Measurements from ENCODE around the gene PRDM15.

Gene PRDM15

DNA sequence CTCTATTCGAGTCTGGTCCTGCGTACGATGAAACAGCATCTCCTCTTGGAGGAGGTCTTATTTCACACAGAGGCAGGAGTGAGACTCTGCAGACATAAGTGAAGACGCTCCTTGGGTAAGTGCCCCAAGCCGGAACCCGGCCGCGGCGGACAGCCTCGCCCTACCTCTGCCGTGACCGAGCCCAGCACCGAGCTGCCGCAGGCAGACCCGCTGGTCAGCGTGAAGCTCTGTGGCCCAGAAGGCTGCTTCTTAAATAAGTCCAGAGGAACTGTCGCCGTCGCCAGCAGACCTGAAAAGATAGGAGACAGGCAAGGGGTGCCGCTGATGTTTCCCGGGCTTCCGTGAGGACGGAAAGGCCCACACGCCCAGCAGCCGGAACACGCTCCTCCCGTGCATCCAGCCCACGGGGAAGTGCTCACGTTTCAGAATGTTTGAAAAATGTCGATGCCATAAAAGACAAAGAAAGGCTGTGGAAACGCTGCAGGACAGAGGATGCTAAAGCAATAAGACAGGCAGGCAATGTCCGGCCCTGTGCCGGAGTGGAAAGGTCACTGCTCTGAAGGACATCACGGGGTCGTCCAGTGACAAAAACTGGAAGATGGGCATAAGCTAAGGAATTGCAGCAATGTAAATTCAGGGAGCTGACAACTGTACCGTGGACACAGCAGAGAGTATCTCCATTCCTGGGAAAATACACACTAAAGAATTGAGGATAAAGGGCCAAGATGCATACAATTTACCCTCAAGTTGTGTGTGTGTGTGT is 28.5 kb upstream of the PRDM15 start:
- DNase-seq (ENCODE audit: low read depth, low spot score) = no peak

GRCh38 chr21:41906770-41907169 is 27.6 kb upstream of the PRDM15 start:
- no peak for DNase-seq (ENCODE audit: low read depth, low spot score)

DNA sequence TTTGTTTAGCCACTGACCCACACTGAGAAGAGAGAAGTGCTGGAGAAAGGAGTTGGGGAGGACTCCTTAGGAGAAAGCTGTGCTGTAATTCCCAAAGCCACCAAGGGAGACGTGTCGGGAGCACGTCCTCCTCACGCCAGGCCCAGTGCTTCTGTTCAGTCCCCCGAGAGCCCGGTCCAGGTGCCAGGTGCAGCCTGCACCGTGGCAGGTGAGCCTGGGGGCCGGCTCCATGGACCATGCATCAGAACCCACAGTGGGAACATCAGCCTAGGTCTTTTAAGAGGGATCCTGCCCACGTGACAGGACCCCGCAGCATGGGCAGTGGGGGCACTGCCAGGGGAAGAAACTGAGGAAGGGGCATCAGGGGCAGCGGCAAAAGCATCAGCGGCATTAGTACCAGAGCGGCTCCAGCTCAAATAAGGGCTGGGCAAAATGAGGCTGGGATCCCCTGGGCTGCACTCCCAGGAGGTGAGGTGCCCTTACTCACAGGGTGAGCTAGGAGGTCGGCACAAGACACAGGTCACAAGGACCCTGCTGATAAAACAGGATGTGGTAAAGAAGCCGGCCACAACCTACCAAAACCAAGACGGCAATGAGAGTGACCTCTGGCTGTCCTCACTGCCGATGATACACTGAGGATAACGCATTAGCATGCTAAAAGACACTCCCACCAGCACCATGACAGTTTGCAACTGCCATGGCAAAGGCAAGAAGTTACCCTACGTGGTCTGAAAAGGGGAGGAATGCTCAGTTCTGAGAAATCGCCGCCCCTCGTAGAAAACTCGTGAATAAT is 24.6 kb upstream of the PRDM15 start:
- DNase-seq (ENCODE audit: low read depth, low spot score) = no peak

- DNase-seq (ENCODE audit: low read depth, low spot score) = no peak
Observed at GRCh38 chr21:41902946-41903345, 23.8 kb upstream of the PRDM15 start.

GRCh38 chr21:41901782-41902181 is 22.6 kb upstream of the PRDM15 start:
- no peak for DNase-seq (ENCODE audit: low read depth, low spot score)

DNA sequence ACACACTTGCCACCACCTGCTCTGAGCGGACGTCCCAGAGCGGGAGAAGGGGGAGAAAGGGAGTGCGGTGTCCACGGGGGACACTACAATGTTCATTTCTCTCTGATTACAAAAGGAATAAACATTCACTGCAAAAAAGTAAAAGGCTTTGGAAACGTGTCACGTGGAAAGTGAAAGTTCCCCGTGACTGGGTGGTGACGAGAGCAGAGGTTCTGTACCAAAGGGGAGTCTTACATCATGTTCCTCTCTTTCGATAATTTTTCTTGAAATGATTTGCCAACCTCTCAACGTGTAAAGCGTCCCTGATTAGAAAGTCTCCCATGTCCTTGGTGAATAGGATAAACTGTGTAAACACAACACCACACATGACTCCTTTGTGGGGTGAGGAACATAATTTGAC is 22.0 kb upstream of the PRDM15 start:
- DNase-seq (ENCODE audit: low read depth, low spot score) = no peak

- DNase-seq (ENCODE audit: low read depth, low spot score) = no peak
Observed at GRCh38 chr21:41900401-41900800, 21.3 kb upstream of the PRDM15 start.

GRCh38 chr21:41899426-41900202 is 20.5 kb upstream of the PRDM15 start:
- no peak for DNase-seq (ENCODE audit: low read depth, low spot score)

DNA sequence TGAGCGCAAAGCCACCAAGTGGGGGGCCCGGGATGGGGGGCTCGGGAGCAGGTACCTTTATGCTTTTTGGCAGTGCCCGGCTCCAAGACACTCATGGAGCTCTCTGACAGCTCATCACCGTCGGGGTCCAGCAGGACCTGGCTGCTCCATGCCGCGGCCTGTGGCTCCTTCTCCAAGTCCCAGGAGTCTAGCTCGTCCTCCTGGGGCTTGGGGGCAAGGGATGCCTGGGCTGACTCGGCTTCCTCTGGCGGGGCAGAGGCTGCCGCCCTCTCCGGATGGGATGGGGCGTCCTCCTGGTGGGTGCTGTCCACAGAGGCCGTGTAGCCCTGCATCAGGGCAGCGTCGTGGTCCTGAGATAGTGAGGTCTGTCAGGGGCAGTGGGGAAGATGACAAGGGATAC is 19.9 kb upstream of the PRDM15 start:
- DNase-seq (ENCODE audit: low read depth, low spot score) = no peak

GRCh38 chr21:41897700-41898099 is 18.6 kb upstream of the PRDM15 start:
- DNase-seq (ENCODE audit: low read depth, low spot score) = no peak

DNA sequence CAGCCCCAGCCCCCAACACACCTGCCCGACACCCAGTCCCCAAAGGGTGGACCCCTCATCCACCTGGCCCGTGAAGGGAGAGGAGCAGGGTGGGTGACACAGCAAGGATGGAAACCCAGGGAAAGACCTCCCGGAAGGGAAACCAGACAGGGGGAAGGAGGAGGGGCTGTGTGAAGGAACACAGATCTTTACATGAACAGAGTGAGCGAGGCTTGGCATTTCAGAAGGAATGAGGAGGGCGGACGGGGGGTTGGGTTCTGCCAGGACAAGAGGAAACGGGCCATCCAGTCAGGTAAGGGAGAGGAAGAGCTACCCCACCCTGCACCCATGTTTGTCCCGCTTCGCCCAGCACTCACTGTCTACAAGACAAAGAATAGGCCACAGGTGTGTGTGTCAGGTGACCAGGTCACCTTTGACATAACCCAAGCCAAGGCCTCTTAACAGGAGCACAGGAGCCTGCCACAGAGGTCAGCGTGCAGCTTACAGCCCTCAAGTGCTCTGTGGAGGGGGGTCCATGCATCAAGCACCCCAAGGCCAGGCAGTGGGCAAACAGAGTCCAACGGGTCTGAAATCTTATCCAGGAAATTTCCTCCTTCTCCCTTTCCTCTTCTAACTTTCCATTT is 18.0 kb upstream of the PRDM15 start:
- no peak for DNase-seq (ENCODE audit: low read depth, low spot score)

- DNase-seq (ENCODE audit: low read depth, low spot score) = no peak
Observed at GRCh38 chr21:41895643-41896493, 16.7 kb upstream of the PRDM15 start.

DNA sequence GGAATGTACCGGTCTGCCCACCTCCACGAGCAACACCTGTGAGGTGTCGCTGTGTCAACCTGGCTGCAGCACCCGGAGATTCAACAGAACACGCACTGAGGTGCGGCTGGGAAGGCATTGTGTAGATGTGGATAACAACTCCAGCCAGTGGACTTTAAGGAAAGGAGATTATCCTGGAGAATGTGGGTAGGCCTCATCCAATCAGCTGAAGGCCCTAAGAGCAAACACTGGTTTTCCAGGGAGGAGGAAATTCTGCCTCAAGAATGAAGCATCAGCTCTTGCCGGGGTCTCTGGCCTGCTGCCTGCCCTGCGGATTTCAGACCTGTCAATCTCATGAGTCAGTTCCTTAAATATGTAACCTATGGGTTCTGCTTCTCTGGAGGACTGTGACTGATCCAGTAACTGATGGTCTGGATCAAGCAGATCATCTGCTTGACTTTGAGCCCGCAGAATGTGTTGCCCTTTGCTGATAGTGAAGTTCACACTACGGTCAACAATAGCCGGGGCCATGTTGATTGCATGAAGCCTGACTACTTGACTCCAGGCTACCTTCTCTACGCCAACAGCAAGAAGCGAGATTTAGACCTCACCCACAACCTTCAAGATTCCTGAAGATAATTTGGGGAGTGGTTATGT is 15.9 kb upstream of the PRDM15 start:
- DNase-seq (ENCODE audit: low read depth, low spot score) = no peak

DNA sequence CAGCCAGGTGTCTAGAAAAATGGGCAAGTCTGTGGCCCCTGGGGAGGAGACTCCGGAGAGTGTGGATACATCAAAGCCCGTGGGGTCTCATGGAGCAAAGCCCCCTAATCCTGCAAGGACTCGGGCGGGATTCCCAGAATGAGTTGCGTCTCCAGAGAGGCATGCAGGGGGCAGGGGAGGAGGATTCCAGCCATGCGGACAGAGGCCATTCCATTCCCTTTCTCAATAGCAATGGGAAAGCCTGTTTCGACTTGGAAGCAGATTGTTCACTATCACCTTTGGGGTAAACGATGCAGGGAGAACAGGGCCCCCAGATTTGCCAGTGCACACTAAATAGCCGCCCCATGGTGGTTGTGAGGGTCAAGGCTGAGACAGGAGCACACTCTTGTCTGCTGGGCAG is 15.4 kb upstream of the PRDM15 start:
- no peak for DNase-seq (ENCODE audit: low read depth, low spot score)

GRCh38 chr21:41892726-41893125 is 13.6 kb upstream of the PRDM15 start:
- no peak for DNase-seq (ENCODE audit: low read depth, low spot score)

DNA sequence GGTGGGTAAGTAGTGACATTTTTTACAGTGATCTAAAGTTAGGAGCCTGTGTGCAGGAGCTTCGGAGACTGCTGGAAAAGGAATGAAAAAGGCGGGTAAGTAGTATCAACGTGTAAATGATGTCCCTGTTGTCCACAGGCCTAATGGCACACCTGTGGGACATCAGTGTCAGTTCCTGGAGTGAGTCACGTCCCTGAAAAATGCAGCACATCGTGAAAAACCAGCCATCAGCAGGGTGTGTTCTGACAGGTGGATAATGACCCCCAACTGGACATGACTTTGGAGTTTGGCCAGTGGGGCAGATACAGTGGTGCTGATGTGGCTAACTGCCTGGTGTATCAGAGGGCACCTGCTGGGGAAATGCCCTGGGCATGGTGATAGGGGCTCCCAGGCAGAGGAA is 12.0 kb upstream of the PRDM15 start:
- no peak for DNase-seq (ENCODE audit: low read depth, low spot score)

- no peak for DNase-seq (ENCODE audit: low read depth, low spot score)
Observed at GRCh38 chr21:41890355-41890754, 11.2 kb upstream of the PRDM15 start.

DNA sequence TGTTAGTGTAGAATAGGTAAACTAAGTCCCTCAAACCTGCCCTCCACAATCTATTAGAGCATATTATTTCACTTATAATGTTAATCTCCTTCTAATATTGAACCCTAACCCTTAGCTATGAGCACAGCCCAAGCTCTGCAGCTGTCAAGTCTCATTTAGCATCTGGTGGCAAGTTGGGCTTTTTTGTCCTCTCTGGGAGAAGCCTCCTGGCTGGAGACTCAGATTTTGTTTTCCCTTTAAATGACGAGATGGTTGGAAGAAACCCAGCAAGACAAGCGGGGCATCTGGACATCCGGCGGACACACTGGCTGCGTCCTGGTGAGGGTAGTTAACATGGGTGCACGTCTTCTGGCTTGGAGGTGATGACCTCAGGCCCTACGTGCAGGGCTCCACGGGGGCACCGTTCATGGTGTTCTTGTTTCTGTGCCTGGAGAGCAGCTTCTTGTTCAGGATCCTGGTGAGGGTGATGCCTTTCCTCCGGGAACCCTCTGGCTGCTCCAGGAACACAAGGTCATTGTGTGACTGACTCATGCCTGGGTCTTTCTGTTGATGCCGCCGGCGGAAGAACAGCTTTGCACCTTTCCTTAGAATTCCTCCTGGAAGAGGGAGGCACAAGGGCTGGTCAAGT is 9.7 kb upstream of the PRDM15 start:
- DNase-seq (ENCODE audit: low read depth, low spot score) = peak; percentile 79

- DNase-seq (ENCODE audit: low read depth, low spot score) = no peak
Observed at GRCh38 chr21:41887667-41888066, 8.5 kb upstream of the PRDM15 start.

DNA sequence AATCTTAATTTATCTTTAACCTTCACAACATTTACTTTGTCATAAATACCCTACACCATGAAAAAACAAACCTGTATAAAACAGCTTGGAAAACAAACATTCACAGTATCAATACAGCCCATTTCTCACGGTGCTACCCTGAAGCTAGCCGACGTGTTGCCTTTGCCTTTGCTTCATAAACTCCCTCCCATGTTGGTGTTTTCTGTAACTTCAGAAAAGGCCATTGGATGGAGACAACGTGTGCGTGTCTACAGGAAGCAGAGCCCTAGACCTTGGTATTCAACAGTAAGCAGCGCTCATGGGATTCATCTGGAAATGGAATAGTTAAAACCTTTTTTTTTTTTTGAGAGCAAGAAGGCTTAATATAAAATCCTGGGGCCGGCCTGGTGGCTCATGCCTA is 7.2 kb upstream of the PRDM15 start:
- DNase-seq (ENCODE audit: low read depth, low spot score) = no peak
